ENCODE data around the gene SYCP2L.
"Not testable (repeated sequence)": the region's sequence is repeated elsewhere in the genome, so short reads cannot be mapped to it uniquely, and the experiment has no call there.

The SYCP2L gene

DNA sequence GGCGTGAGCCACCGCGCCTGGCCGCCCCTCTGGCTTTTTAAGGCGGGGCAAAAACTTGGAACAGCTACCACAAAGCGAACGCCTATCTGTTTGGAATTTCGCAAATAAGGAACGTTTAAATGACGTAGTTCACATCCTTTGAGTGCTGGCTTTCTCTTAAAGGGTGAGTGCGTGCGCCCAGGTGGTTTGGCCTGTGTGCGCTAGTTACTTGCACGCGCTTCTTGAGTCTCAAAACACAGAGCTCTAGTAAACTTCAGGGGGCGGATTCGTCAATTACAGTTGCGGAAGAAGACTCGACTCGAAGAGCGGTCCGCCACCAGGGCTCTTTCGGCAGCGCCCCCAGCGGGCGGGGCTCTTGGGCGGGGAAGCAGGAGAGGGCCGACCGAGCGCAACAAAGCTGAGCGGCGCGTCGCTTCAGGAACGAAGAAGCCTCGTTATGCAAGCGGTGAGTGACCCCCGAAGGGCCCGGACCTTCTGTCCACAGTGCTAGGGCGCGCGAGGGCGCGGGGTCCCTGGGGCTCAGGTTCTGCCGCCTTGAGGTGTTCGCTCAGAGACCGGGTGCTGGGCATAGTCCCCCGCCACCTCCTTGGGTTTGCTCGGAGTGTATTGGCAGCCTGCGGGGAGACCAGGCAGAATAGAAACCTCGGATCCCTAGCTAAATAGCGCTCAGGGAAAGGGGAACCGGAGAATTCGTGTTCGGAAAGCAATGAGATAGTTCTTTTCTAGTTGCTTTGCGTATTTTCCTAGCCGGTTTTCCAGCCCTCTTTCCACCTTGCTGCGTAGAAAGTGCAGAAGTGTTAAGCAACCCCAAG is at the start of gene SYCP2L:
Gene SYCP2L (plus strand): TSS at position 362 of the 812 bp plus-strand sequence. CDS start 75 bp downstream, at position 437.
- Mint-ChIP-seq H3K27ac (peak within 1 kb of the TSS; percentile 70), H3K9me3 (no peaks in the 10 kb centered on the region), H3K4me3 (peak within 1 kb of the TSS; percentile 37), H3K36me3 (no peaks in the 10 kb centered on the region), H3K4me1 (peaks cover 6% of the 10 kb centered on the region), H3K27me3 (peaks cover 78% of the 10 kb centered on the region)
- no peak for DNase-seq
- CTCF ChIA-PET: no interaction called here

DNA sequence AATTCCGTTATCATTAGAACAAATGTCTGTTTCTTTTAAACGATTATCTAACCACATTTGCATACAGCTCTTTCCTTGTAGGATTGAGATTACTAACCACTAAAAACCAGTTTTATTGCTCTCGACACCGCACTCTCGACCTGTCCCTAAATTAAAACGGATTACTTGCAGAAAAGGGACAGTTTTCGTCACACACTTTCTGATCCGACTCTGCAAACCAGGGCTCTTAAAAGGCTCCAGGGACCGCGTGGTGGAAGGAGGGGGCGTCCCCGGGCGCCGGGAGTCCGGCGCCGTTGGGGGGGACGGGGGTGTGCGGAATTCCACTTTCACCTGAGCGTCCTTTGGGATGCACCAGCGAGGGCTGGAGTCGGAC is 49.2 kb upstream of the SYCP2L start:
- CTCF ChIA-PET: interaction anchor here (1.0 kb wide), 1 partner anchor 116 kb away, joined by 3 read pairs; no protein-coding TSS in a partner anchor
- Mint-ChIP-seq H3K4me3 (peak overlapping the region; percentile 68), H3K36me3 (no peaks in the 10 kb centered on the region), H3K27me3 (peaks cover 56% of the 10 kb centered on the region), H3K27ac (peak overlapping the region; percentile 35), H3K9me3 (no peaks in the 10 kb centered on the region), H3K4me1 (peaks cover 23% of the 10 kb centered on the region)
- DNase-seq: peak; percentile 24

DNA sequence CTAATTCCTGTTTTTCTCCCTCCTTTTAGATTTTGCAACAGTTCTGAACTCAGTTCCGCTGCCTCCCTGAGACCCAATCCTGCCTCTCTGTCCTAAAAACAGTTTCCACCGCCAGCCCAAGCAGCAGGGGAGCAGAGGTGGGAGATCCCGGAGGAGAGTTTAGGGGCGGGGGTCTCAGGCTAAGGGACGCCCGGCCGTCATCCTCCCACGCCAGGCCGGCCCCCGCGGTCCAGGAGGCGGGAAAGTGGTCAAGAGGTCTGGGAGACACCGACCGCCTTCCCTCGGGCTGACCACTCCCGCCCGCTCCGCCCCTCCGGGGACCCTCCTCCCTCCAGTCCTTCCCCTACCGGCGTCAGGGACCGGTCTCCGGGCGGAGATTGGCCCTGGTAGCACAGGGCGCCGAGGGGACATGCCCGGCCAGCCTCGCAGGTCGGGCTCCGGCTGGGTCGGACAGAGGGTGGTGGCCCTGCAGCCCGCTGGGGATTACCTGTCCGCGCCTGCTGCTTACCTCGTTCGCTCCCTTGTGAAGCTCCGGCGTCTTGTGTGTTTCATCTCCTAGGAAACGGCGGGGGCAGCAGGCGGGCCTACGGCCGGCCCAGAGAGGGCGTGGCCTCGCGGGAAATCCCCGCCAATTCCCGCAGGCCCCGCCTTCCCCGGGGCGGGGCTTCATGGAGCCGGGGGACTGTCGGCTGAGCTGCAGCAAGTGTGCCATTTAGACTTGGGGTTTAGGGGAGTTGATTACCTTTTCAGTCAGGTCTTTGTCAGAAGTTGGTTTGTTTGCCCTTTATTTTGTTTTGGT is 48.7 kb upstream of the SYCP2L start, which contains the start of gene MAK:
Gene MAK (minus strand): TSS at position 545 of the 799 bp plus-strand sequence. CDS start 7,891 bp downstream, outside the sequence.
- CTCF ChIA-PET: interaction anchor here (1.5 kb wide), 1 partner anchor 144 kb away, joined by 5 read pairs; the partner anchor contains the start of genes C6orf52 and PAK1IP1
- peak within 1 kb of the TSS; percentile 69 for H3K4me3 Mint-ChIP-seq
- peaks cover 56% of the 10 kb centered on the region for H3K27me3 Mint-ChIP-seq
- H3K9me3 Mint-ChIP-seq: no peaks in the 10 kb centered on the region
- H3K27ac Mint-ChIP-seq: peak within 1 kb of the TSS; percentile 80
- no peaks in the 10 kb centered on the region for H3K36me3 Mint-ChIP-seq
- H3K4me1 Mint-ChIP-seq: peaks cover 23% of the 10 kb centered on the region
- DNase-seq: peak; percentile 91

DNA sequence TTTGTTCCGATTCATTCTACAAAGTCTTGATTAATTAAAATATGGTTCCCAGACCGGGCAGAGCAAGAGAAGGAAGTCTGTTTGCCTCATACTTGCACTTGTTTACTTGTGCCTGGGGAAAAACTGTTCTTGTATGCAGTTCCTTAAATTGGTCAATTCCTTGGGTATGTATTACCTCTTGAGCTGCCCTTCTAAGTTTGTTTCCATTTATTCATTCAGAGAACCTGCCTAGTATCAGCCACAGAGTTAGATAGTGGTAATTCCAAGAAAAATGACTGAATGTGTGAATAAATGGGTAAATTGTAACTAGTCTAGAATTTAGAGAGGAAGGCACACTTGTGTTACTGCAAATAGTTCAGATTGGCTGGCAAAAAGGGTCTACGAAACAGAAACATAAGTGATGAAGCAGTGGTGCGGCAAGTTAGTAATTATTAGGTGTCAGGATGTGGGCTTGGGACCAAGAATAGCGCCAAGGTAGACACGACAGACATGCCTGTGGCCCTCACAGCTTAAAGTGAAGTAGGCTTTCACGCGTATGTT is 48.0 kb upstream of the SYCP2L start:
- CTCF ChIA-PET: interaction anchor here (0.6 to 1.5 kb wide), 2 partner anchors 46 to 145 kb away, joined by 3 to 5 read pairs; partner anchors contain the start of genes C6orf52 and PAK1IP1
- peak overlapping the region; percentile 80 for H3K27ac Mint-ChIP-seq
- peak overlapping the region; percentile 69 for H3K4me3 Mint-ChIP-seq
- H3K9me3 Mint-ChIP-seq: no peaks in the 10 kb centered on the region
- peaks cover 23% of the 10 kb centered on the region for H3K4me1 Mint-ChIP-seq
- peaks cover 56% of the 10 kb centered on the region for H3K27me3 Mint-ChIP-seq
- no peaks in the 10 kb centered on the region for H3K36me3 Mint-ChIP-seq
- no peak for DNase-seq

DNA sequence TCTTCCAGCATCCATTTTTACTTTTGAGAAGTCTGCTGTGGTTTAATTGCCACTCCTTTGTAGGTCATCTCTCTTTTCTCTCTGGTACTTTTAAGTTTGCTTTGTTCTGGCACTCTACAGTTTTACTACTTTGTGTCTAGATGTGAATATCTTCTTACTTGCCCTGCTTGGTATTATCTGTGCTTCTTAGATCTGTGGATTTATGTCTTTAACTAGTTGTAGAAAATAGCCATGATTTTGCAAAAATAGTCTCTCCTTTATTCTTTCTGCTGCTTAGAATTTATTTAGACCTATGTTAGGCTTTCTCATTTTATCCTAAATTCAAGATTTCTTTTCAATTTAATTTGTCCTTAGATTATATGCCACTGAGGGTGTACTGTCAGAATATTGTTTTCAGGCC is 43.3 kb upstream of the SYCP2L start:
- H3K36me3 Mint-ChIP-seq: no peaks in the 10 kb centered on the region

DNA sequence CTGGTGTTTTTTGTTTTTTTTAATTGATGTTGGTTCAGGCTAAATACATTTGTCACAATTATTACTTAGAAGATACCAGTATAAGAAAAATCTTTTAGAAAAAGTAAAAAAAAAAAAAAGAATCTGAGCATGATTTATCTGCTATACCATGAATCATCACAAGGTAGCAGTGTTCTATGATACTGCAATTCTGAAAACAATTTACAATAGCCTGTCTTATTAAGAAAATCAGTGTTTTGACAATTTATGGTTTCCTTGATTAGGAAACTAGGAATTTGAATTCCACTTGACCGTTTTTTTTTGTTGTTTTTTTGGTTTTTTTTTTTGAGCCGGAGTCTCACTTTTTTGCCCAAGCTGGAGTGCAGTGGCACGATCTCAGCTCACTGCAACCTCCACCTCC is 39.2 kb upstream of the SYCP2L start:
- H3K4me1 Mint-ChIP-seq: no peaks in the 10 kb centered on the region
- DNase-seq: no peak
- H3K4me3 Mint-ChIP-seq: no peak overlapping the region
- CTCF ChIA-PET: interaction anchor here (2.1 kb wide), 1 partner anchor 369 kb away, joined by 4 read pairs; no protein-coding TSS in a partner anchor
- H3K9me3 Mint-ChIP-seq: no peaks in the 10 kb centered on the region
- peaks cover 25% of the 10 kb centered on the region for H3K27me3 Mint-ChIP-seq
- H3K36me3 Mint-ChIP-seq: no peaks in the 10 kb centered on the region
- H3K27ac Mint-ChIP-seq: no peak overlapping the region

More for the DNA sequence above, 43.3 kb upstream of the SYCP2L start:
- CTCF ChIA-PET: no interaction called here
- no peak overlapping the region for H3K27ac Mint-ChIP-seq
- peaks cover 8% of the 10 kb centered on the region for H3K4me1 Mint-ChIP-seq
- H3K4me3 Mint-ChIP-seq: no peak overlapping the region
- DNase-seq: no peak
- no peaks in the 10 kb centered on the region for H3K9me3 Mint-ChIP-seq
- H3K27me3 Mint-ChIP-seq: peaks cover 20% of the 10 kb centered on the region

DNA sequence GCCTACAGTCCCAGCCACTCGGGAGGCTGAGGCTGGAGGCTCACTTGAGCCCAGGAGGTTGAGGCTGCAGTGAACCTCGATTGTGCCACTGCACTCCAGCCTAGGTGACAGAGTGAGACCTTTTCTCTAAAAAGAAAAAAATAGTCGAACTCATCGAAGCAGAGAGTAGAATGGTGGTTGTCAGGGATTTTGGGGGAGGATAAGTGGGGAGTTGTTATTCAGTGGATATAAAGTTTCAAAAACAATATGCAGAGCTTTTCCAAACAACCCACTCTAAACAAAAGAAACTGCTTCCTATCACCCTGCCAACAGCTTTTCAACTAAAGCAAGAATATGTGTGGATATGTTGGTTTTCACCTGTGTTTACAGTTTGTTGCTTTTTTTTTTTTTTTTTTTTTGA is 37.0 kb upstream of the SYCP2L start:
- DNase-seq: no peak
- Mint-ChIP-seq H3K36me3 (no peaks in the 10 kb centered on the region), H3K4me3 (no peak overlapping the region), H3K4me1 (peaks cover 1% of the 10 kb centered on the region), H3K27me3 (peaks cover 25% of the 10 kb centered on the region), H3K9me3 (peaks cover 10% of the 10 kb centered on the region), H3K27ac (no peak overlapping the region)
- CTCF ChIA-PET: no interaction called here

DNA sequence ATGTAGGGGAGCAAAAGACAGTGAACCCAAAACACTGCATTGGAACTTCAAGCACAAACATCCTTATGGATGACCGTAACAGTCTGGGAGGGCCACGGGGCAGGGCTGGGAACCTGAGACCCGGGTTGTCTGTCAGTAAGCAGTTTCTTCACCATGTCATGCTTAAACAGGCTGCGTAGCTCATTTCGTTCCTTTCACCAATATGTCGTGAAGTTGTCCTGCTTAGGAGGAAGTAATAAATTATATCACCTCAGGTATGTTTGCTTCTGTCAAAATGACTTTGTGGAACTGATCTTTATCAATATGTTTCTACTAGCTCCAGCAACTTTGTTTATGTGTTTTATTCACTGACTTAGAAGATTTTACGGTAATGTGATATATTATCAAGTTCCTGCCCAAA is 36.1 kb upstream of the SYCP2L start:
- DNase-seq: no peak
- Mint-ChIP-seq H3K36me3 (peaks cover 2% of the 10 kb centered on the region), H3K4me3 (no peak overlapping the region), H3K27me3 (peaks cover 26% of the 10 kb centered on the region), H3K4me1 (peaks cover 5% of the 10 kb centered on the region), H3K9me3 (peaks cover 13% of the 10 kb centered on the region), H3K27ac (no peak overlapping the region)
- CTCF ChIA-PET: no interaction called here

DNA sequence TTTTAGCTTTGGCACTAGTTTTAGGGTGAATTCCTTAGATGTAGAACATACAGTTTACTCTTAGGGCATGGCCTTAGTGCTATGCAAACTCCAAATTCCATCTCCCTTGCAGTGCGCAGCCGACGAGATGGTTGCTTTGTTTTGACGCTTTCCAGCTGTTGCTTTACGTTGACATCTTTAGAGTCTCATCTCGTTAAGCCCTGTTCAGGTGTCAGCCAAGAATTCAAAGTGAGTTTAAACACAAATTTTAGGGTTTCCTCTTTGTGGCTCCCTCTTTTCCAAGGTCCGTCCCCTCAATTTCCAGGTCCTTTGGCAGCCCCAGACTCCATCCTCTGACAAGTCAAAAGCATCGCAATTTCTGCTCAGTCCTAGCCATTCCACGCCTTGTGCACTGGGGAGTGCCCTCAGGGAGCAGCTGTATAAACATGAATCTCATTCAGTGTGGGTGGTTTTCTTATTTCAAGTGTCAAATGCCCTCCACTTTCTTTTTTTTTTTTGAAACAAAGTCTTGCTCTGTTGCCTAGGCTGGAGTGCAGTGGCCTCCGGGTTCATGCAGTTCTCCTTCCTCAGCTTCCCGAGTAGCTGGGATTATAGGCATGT is 34.4 kb upstream of the SYCP2L start:
- no peak overlapping the region for H3K27ac Mint-ChIP-seq
- no peak for DNase-seq
- no peak overlapping the region for H3K4me3 Mint-ChIP-seq
- CTCF ChIA-PET: no interaction called here
- H3K9me3 Mint-ChIP-seq: peaks cover 13% of the 10 kb centered on the region
- H3K27me3 Mint-ChIP-seq: peaks cover 23% of the 10 kb centered on the region
- peaks cover 2% of the 10 kb centered on the region for H3K36me3 Mint-ChIP-seq
- H3K4me1 Mint-ChIP-seq: peaks cover 5% of the 10 kb centered on the region

DNA sequence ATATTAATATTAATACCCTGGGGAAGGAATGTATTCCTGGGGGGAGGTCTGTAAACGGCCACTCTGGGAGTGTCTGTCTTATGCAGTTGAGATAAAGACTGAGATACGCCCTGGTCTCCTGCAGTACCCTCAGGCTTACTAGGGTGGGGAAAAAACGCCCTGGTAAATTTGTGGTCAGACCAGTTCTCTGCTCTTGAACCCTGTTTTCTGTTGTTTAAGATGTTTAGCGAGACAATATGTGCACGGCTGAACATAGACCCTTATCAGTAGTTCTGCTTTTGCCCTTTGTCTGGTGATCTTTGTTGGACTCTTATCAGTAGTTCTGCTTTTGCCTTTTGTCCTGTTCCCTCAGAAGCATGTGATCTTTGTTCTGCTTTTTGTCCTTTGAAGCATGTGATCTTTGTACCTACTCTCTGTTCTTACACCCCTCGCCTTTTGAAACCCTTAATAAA is 33.0 kb upstream of the SYCP2L start:
- H3K4me1 Mint-ChIP-seq, H3K36me3 Mint-ChIP-seq, CTCF ChIA-PET, H3K27ac Mint-ChIP-seq, DNase-seq, H3K4me3 Mint-ChIP-seq: not testable (repeated sequence)
- Mint-ChIP-seq H3K27me3 (peaks cover 23% of the 10 kb centered on the region), H3K9me3 (peaks cover 13% of the 10 kb centered on the region)

DNA sequence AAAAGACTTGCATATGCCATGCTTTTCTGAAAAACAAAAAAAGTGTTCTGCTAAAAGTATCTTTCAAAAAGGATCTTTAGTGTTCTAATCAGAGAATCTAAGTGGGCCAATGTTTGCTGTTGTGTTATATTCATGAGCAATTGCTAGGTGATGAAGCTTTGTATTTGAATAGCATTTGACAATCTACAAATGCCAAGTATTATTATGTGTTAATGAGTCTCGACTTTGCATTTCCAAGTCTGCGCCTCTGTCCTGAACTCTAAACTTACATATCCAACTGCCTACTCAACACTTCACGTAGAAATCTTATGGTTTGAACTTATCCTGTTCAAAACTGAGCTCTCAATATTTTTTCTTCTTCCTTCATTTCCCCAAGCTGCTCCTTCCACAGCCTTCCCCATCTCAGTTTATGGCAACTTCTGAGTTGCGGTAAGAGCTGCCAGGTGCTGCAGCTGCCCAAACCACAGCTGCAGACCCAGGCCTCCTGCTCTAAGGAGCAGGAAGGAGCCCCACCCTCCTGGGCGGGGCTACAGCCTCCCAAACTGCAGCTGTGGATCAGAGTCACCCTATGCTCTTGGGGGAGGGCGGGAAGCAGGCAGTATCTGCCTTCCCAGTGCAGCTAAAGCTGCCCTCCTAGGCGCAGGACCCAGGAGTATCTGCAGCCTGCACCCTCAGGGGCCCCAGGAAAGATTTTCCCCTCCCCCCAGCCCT is 31.8 kb upstream of the SYCP2L start:
- no peak overlapping the region for H3K27ac Mint-ChIP-seq
- H3K36me3 Mint-ChIP-seq: peaks cover 2% of the 10 kb centered on the region
- DNase-seq: no peak
- H3K4me1 Mint-ChIP-seq: peaks cover 5% of the 10 kb centered on the region
- H3K4me3 Mint-ChIP-seq: no peak overlapping the region
- CTCF ChIA-PET: no interaction called here
- peaks cover 18% of the 10 kb centered on the region for H3K27me3 Mint-ChIP-seq
- H3K9me3 Mint-ChIP-seq: peaks cover 13% of the 10 kb centered on the region

DNA sequence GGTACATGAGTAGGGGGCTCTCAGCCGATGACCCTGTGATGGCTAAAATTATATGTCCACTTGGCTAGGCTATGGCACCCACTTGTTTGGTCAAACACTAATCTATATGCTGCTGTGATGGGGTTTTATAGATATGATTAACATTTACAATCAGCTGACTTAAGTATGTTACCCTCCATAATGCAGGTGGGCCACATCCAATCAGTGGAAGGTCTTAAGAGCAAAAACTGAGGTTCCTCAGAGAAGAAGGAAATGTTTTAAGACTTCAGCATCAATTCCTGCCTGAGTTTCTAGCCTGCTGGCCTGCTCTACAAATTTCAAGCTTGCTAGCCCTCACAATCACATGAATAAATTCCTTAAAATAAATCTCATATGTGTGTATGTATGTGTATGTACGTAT is 29.6 kb upstream of the SYCP2L start:
- Mint-ChIP-seq H3K4me3 (no peak overlapping the region), H3K4me1 (peaks cover 5% of the 10 kb centered on the region), H3K27ac (no peak overlapping the region), H3K36me3 (peaks cover 2% of the 10 kb centered on the region), H3K9me3 (peaks cover 13% of the 10 kb centered on the region), H3K27me3 (peaks cover 11% of the 10 kb centered on the region)
- no peak for DNase-seq
- CTCF ChIA-PET: no interaction called here

DNA sequence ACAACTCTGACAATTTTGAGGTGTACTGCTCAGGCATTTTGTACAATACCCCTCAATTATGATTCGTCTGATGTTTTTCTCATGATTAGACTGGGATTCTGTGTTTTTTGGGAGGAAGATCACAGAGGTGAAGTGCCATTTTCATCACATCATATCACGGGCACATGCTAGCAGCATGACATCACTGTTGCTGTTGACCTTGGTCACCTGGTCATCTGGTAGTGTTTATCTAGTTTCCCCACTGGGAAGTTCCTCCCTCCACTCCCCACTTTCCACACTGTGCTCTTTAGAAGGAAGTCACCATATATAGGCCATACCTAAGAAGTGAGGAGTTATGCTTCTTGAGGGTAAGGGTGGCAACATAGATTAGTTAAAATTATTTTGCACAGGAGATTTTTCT is 25.8 kb upstream of the SYCP2L start:
- H3K9me3 Mint-ChIP-seq: no peaks in the 10 kb centered on the region
- H3K27me3 Mint-ChIP-seq: peaks cover 3% of the 10 kb centered on the region
- DNase-seq: no peak
- no peak overlapping the region for H3K4me3 Mint-ChIP-seq
- H3K4me1 Mint-ChIP-seq: no peaks in the 10 kb centered on the region
- no peaks in the 10 kb centered on the region for H3K36me3 Mint-ChIP-seq
- CTCF ChIA-PET: no interaction called here
- H3K27ac Mint-ChIP-seq: no peak overlapping the region
